LNCaP clone FGC (cell line): ENCODE data around the gene PCDHGB4.
A peak's percentile ranks its signal among the peaks of the same experiment; 100 is the strongest.

Experiments
- DNase-seq: peaks from one replicate; pipeline ENCODE4 v3.0.0-alpha.2; 2011; ENCODE audit warnings: low read depth
- H3K4me3 ChIP-seq: 2 replicates; pipeline ENCODE4 v1.5.1; 2011; ENCODE audit warnings: mild to moderate bottlenecking, low read depth, low read length, control low read depth
- TF ChIP-seq, protein P1 (sequence below): IDR thresholded peaks from 2 replicates; pipeline ENCODE4 v1.5.1; 2012; ENCODE audit warnings: mild to moderate bottlenecking; ENCODE audit not compliant: control insufficient read depth, insufficient read depth; ENCODE audit errors: extremely low read depth

PCDHGB4 gene

DNA sequence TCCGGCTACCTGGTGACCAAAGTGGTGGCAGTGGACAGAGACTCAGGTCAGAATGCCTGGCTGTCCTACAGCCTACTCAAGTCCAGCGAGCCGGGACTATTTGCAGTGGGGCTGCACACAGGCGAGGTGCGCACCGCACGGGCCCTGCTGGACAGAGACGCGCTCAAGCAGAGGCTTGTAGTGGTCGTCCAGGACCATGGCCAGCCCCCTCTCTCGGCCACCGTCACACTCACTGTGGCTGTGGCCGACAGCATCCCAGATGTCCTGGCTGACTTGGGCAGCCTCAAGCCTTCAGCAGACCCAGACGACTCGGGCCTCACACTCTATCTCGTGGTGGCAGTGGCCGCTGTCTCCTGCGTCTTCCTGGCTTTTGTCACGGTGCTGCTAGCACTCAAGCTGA lies 30.5 kb upstream of the PCDHGB4 start:
- TF ChIP-seq, protein P1, sequence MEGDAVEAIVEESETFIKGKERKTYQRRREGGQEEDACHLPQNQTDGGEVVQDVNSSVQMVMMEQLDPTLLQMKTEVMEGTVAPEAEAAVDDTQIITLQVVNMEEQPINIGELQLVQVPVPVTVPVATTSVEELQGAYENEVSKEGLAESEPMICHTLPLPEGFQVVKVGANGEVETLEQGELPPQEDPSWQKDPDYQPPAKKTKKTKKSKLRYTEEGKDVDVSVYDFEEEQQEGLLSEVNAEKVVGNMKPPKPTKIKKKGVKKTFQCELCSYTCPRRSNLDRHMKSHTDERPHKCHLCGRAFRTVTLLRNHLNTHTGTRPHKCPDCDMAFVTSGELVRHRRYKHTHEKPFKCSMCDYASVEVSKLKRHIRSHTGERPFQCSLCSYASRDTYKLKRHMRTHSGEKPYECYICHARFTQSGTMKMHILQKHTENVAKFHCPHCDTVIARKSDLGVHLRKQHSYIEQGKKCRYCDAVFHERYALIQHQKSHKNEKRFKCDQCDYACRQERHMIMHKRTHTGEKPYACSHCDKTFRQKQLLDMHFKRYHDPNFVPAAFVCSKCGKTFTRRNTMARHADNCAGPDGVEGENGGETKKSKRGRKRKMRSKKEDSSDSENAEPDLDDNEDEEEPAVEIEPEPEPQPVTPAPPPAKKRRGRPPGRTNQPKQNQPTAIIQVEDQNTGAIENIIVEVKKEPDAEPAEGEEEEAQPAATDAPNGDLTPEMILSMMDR, result no peak
- DNase-seq, result no peak

DNA sequence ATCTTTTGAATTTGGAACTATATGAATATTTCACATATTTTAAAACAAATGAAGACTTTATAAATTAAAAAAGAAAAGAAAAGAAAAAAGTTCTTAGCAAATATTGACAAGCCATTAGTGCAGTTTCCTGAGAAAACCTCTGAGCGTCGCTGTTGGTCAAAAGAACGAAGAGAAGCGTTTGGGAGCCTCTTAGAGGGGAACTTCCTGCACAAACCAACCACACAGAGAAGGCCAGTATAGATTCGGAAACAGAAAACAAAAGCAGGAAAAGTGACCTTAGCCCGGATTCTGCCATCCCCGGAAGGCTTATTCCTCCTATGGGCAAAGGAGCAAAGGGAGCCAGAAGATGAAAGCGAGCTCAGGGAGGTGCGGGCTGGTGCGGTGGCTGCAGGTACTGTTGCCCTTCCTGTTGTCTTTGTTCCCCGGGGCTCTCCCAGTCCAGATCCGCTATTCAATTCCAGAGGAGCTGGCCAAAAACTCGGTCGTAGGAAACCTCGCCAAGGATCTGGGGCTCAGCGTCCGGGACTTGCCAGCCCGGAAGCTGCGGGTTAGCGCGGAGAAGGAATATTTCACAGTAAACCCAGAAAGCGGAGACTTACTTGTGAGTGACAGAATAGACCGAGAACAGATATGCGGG lies 27.6 kb upstream of the PCDHGB4 start, which contains the start of gene PCDHGB2:
Gene PCDHGB2, plus strand, starts transcription at position 205 of the 637 bp plus-strand sequence. Its CDS starts 142 bp downstream, at position 347.
- peak within 1 kb of the TSS; percentile 50 for H3K4me3 ChIP-seq
- TF ChIP-seq, protein P1, result 0 out of 2 replicates have a peak, but pooled peaks have one; percentile 6
- no peak for DNase-seq

More for the DNA sequence above, 30.5 kb upstream of the PCDHGB4 start:
- H3K4me3 ChIP-seq, result no peak overlapping the region

DNA sequence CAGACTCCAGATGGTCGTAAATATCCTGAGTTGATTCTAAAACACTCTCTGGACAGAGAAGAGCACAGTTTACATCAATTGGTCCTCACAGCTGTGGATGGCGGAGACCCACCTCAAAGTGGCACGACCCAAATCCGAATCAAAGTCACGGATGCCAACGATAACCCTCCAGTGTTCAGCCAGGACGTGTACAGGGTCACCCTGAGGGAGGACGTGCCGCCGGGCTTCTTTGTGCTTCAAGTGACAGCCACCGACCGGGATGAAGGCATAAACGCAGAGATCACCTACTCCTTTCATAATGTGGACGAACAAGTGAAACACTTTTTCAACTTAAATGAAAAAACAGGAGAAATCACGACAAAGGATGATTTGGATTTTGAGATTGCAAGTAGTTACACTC lies 26.8 kb upstream of the PCDHGB4 start:
- no peak for DNase-seq
- TF ChIP-seq, protein P1, result no peak
- no peak overlapping the region for H3K4me3 ChIP-seq

- TF ChIP-seq, protein P1, result no peak
- no peak overlapping the region for H3K4me3 ChIP-seq
- no peak for DNase-seq
Observed at GRCh38 chr5:141362719-141363118, 24.8 kb upstream of the PCDHGB4 start.

DNA sequence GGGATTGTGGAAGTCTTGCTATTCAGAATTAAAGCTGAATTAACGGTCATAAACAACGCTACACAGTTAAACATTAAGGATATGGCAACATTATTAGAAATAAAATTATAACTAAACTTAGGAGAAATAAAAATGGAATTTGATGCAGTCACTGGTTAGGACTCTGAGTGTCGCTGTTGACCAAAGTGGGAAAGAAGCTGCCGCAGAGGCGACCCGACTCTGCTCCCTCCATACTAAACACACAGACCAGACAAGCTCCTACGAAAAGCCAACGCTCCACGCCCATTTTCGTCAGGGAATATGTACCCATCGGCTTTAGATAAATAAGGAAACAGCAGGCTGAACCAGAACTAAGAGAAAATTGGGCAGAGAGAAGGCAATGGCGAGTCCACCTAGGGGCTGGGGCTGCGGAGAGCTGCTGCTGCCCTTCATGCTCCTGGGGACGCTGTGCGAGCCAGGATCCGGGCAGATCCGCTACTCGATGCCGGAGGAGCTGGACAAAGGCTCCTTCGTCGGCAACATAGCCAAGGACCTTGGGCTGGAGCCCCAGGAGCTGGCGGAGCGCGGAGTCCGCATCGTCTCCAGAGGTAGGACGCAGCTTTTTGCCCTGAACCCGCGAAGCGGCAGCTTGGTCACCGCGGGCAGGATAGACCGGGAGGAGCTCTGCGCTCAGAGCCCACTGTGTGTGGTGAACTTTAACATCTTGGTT lies 23.4 kb upstream of the PCDHGB4 start, which contains the start of gene PCDHGA5:
Gene PCDHGA5, plus strand, starts transcription at position 211 of the 709 bp plus-strand sequence. Its CDS starts 169 bp downstream, at position 380.
- no peak within 1 kb of the TSS; the same call in 1 of the 2 replicates for H3K4me3 ChIP-seq
- no peak for DNase-seq
- TF ChIP-seq, protein P1, result no peak

GRCh38 chr5:141366016-141366896 lies 21.2 kb upstream of the PCDHGB4 start:
- TF ChIP-seq, protein P1, result no peak
- no peak overlapping the region for H3K4me3 ChIP-seq

More at GRCh38 chr5:141366016-141366896, 21.2 kb upstream of the PCDHGB4 start:
- peak; percentile 90 for DNase-seq
